Stimulated activated naive B cell treated with anti-CD40 and anti-IgM and Interleukin-4, amounts not matched to agents 10 μg/mL and 1 μg/mL and 100 μg/mL, for 72 hours (primary cell): ENCODE results near the gene AQP10.
"Not testable (repeated sequence)": the region's sequence is repeated elsewhere in the genome, so short reads cannot be mapped to it uniquely, and the experiment has no call there.

Experiments
- ATAC-seq, 2 donors: fragments of 150-1000 bp; cut with Tn5 transposase; replicated peaks; 2 replicates each; pipeline ENCODE4 v1.10.0; 2021; ENCODE audit warnings: moderate library complexity in 1 of 2
- DNase-seq: peaks from one replicate; pipeline ENCODE4 v3.0.0; 2021
- H3K27ac Mint-ChIP-seq: one replicate; pipeline ENCODE4 v1.8.0; 2022; ENCODE audit warnings: mild to moderate bottlenecking, mixed read lengths
- H3K27me3 Mint-ChIP-seq, 2 donors: one replicate each; pipeline ENCODE4 v1.8.0; 2022; ENCODE audit warnings: mixed read lengths in 2 of 2
- H3K36me3 Mint-ChIP-seq, 2 donors: one replicate each; pipeline ENCODE4 v1.8.0; 2022; ENCODE audit warnings: mixed read lengths in 2 of 2, mild to moderate bottlenecking in 1 of 2
- H3K4me1 Mint-ChIP-seq, 2 donors: one replicate each; pipeline ENCODE4 v1.8.0; 2022; ENCODE audit warnings: mixed read lengths in 2 of 2, mild to moderate bottlenecking in 1 of 2
- H3K4me3 Mint-ChIP-seq, 2 donors: one replicate each; pipeline ENCODE4 v1.8.0; 2022; ENCODE audit warnings: mild to moderate bottlenecking in 2 of 2, mixed read lengths in 2 of 2, moderate library complexity in 1 of 2
- H3K9me3 Mint-ChIP-seq, 2 donors: one replicate each; pipeline ENCODE4 v1.8.0; 2022; ENCODE audit warnings: mixed read lengths in 2 of 2, mild to moderate bottlenecking in 1 of 2

AQP10 gene

GRCh38 chr1:154312229-154313065 is 8.4 kb upstream of the AQP10 start:
- not testable (repeated sequence) for H3K9me3 Mint-ChIP-seq, H3K4me1 Mint-ChIP-seq, H3K4me3 Mint-ChIP-seq, H3K27ac Mint-ChIP-seq, H3K36me3 Mint-ChIP-seq, DNase-seq, ATAC-seq
- H3K27me3 Mint-ChIP-seq: peaks cover 15 to 19% of the 10 kb centered on the region in 2 donors

DNA sequence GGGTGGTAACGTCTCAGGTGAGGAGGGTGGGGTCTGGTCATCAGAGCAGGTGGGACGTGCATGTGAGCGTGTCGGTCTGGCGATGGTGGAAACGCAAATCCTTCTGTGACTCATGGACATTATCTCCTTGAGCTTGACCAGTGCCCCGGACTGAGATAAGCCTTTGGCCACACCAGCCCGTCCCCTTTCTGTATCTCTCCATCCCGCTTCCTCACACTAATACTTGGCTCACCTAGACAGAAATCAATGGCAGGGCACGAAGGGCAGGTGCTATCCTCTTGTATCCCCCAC is 7.9 kb upstream of the AQP10 start:
- Mint-ChIP-seq H3K36me3 (no peaks in the 10 kb centered on the region), H3K27me3 (peaks cover 21 to 24% of the 10 kb centered on the region in 2 donors), H3K9me3 (peaks cover 4% of the 10 kb centered on the region in 2 donors), H3K4me3 (no peak overlapping the region), H3K27ac (no peak overlapping the region), H3K4me1 (no peaks in the 10 kb centered on the region)
- DNase-seq: no peak
- ATAC-seq: no peak

GRCh38 chr1:154314226-154314625 is 6.7 kb upstream of the AQP10 start:
- H3K27ac Mint-ChIP-seq, H3K9me3 Mint-ChIP-seq, H3K4me1 Mint-ChIP-seq, DNase-seq, ATAC-seq, H3K36me3 Mint-ChIP-seq, H3K4me3 Mint-ChIP-seq: not testable (repeated sequence)
- peaks cover 25 to 28% of the 10 kb centered on the region in 2 donors for H3K27me3 Mint-ChIP-seq

GRCh38 chr1:154316704-154317103 is 4.2 kb upstream of the AQP10 start:
- no peak for DNase-seq
- H3K4me3 Mint-ChIP-seq: no peak overlapping the region

DNA sequence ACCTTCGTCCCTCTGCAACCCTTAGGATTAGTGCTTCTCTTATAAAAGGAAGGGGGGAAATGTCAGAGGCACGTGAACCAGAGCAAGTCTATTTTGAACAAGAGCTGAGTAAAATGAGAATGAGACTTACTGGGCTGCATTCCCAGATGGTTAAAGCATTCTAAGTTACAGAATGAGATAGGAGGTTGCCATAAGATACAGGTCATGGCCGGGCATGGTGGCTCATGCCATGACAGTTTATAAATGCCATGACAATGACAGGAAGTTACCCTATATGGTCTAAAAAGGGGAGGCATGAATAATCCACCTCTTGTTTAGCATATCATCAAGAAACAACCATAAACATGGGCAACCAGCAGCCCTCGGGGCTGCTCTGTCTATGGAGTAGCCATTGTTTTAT is 2.5 kb upstream of the AQP10 start:
- H3K9me3 Mint-ChIP-seq: peaks cover 1 to 4% of the 10 kb centered on the region in 2 donors
- H3K4me3 Mint-ChIP-seq: no peak overlapping the region
- H3K27me3 Mint-ChIP-seq: peaks cover 31 to 44% of the 10 kb centered on the region in 2 donors
- no peak overlapping the region for H3K27ac Mint-ChIP-seq
- no peaks in the 10 kb centered on the region for H3K36me3 Mint-ChIP-seq
- DNase-seq: no peak
- no peak for ATAC-seq
- H3K4me1 Mint-ChIP-seq: no peaks in the 10 kb centered on the region

More at GRCh38 chr1:154316704-154317103, 4.2 kb upstream of the AQP10 start:
- Mint-ChIP-seq H3K9me3 (peaks cover 1 to 4% of the 10 kb centered on the region in 2 donors), H3K36me3 (no peaks in the 10 kb centered on the region), H3K27ac (no peak overlapping the region), H3K4me1 (no peaks in the 10 kb centered on the region), H3K27me3 (peaks cover 33 to 44% of the 10 kb centered on the region in 2 donors)
- no peak for ATAC-seq

DNA sequence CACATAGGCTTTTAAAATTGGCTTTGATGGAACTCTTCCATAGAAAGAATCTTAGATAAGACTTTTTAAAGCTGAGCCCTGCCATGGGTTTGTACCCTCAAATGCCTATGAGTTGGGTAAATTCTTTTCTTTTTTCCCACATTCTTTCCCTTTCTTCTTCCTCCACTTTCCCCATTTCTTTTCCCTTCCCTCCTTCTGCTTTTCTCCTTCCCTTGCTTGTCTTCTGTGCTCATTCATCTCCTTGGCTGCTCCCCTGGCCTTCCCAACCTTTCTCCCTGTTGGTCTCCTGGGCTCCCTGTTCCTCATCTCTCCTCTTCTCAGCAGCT is 679 bp downstream of the AQP10 start:
- not testable (repeated sequence) for ATAC-seq, DNase-seq, H3K27ac Mint-ChIP-seq, H3K36me3 Mint-ChIP-seq, H3K9me3 Mint-ChIP-seq, H3K4me3 Mint-ChIP-seq
- Mint-ChIP-seq H3K27me3 (peaks cover 28 to 44% of the 10 kb centered on the region in 2 donors), H3K4me1 (peaks cover 11 to 16% of the 10 kb centered on the region in 2 donors)

- H3K4me1 Mint-ChIP-seq: peaks cover 24 to 36% of the 10 kb centered on the region in 2 donors
- DNase-seq (no peak), ATAC-seq (no peak)
- no peak overlapping the region for H3K27ac Mint-ChIP-seq
- H3K27me3 Mint-ChIP-seq: peaks cover 18 to 34% of the 10 kb centered on the region in 2 donors
- H3K36me3 Mint-ChIP-seq: no peaks in the 10 kb centered on the region
- no peaks in the 10 kb centered on the region for H3K9me3 Mint-ChIP-seq
- H3K4me3 Mint-ChIP-seq: no peak overlapping the region
Measured at GRCh38 chr1:154323493-154323892, 2.6 kb downstream of the AQP10 start.

DNA sequence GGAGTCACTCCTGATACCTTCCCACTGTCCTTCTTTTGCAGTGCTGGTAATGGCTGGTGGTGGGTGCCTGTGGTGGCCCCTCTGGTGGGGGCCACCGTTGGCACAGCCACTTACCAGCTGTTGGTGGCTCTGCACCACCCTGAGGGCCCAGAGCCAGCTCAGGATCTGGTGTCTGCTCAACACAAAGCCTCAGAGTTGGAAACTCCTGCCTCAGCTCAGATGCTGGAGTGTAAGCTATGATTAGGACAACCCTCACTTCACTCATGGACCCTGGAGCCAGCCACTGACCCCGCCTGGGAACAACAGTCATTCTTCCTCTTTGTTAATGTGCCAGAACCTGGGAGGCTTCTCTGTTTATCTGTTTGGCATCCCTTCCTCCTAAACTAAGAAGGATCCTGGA is 3.3 kb downstream of the AQP10 start:
- Mint-ChIP-seq H3K27me3 (peaks cover 18 to 29% of the 10 kb centered on the region in 2 donors), H3K36me3 (no peaks in the 10 kb centered on the region)
- ATAC-seq: no peak

DNA sequence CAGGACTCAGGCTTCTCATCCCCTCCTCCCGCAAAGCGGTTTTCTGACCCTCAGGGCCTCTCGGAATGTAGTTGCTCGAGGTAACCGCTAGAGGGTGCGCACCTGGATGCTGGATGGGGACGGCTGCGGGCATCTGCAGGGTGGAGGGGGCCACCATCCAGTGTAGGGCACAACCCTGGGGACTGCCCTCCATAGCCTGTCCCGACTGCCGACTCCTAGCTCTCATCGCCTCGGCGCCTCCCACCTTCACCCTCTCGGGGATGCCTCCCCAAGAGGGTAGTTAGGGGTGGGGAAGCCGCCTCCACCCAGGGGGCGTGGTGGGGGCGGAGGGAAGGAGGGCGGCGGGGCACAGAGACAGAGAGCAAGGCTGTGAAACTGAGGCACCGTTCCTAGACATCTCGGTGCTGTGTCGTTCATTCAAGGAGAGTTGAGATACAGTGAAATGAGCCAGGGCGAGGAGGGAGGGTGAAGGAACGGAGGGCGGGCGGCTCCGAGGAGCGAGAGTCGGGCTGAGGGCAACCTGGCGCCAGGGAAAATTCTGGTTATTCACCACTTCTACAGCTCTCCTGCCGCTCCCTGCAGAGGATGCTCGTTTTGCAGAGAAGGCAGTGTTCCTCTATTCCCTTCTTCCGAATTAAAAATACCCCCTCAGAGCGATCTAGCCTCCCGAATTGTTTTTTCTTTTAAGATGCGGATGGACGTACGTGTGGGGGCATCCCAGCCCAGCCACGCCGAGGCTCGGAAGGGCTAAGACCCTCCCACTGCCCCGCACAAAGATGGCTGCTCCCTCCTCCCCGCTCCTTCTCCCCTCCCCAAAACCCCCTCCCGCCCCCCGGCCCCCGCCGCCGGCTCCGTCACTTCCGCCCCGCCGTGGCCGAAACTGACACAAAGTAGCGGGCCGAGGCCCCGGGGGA is 4.0 kb downstream of the AQP10 start, which contains the start of gene ATP8B2:
TSS of gene ATP8B2 (plus strand) at position 857 of the 914 bp plus-strand sequence. CDS start 2,617 bp downstream, outside the sequence.
- Mint-ChIP-seq H3K9me3 (no peaks in the 10 kb centered on the region), H3K36me3 (peaks cover 3 to 4% of the 10 kb centered on the region in 2 donors), H3K4me3 (peak within 1 kb of the TSS; percentile 91 to 98), H3K4me1 (peaks cover 34 to 48% of the 10 kb centered on the region in 2 donors), H3K27ac (peak within 1 kb of the TSS; percentile 84), H3K27me3 (peaks cover 18 to 23% of the 10 kb centered on the region in 2 donors)
- DNase-seq (peak; percentile 78), ATAC-seq (peak; percentile 70 to 75)

More for the DNA sequence above, 3.3 kb downstream of the AQP10 start:
- Mint-ChIP-seq H3K27ac (peak overlapping the region; percentile 25), H3K4me1 (peaks cover 27 to 41% of the 10 kb centered on the region in 2 donors), H3K9me3 (no peaks in the 10 kb centered on the region), H3K4me3 (peak overlapping the region; percentile 91 to 98)
- DNase-seq: no peak

DNA sequence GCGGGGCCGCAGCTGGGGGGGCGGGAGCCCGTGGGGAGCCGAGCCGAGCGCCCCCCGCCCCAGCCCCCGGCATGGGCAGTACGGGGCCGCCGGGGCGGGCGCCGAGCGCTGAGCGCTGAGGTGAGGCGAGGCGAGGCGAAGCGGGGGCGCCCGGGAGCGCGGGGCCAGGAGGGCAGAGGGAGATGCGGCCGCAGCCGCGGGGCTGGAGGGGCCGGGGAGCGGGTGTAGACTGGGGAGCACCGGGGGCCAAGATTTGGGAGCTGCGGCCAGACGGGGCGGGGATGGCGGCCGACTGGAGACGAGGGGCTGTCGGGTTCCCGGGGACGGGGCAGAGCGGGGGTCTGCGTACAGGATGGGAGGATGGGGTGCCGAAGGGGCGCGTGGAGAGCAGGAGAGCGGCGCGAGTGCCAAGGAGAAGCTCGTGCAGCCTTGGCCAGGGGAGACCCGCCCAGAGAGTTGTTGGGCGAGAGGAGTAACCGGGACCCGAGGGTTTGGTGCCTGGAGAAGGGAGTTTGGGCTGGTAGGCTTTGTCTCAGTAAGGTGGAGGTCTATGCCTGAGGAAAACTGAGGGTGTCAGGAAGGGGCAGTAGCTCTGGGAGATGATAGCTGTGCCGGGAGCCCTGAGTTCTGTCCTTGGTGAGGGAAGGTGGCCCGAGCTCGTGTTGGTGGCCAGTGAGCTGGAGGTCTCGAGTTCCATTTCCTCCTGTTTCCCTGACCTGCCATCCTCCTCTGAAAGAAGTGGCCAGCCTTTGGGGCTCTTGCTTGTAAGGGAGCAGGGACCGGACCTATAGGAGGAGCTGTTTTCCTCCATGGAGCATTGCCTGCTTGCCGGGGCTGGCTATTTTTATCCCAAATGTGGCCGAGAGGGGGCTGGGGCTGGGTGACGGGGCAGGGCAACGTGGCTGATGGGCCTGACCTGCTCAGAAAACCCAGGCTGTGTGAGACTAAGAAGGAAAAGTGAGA is 5.0 kb downstream of the AQP10 start:
- peak; percentile 29 to 32 for ATAC-seq

DNA sequence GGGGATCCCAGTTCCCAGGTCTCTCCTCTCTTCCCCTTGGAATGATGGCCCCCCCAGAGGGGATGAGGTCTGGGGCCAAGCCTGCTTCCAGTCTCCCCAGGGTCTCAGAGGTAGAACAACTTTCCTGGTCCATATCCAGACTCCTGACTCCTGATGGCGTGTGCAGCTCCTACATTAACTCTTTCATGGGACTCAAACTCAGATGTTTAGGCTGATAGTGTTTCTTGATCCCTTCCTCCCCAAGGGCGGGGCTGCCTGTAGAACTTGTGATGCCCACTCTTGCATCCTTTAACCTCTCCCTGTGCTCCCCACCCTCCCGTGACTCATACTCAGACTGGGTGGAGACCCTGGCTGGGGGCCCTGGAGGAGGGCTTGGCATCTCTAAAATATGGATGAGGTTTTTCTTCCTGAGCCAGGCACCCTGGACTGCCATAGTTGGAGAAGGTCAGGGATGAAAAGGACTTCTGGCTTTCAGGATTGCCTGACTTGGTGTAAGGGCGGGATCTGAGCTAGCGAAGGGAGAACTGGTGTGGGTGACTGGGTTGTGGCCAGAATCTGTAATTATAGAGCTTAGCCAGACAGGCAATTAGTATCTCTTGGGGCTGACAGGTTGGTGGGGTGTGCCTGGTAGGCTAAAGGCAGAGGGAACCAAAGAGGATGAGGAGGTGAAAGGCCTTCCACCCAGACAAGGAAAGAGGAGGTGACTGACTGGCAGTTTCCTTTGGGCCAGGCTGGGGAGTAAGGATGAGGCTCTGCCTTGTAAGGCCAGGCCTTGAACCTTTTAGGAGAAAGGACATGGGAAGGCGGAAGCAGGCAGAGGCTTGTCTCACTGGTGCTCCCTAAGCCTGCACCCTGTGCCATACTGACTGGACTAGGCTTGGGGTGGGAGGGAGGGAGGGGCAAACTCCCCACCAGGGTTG is 5.9 kb downstream of the AQP10 start:
- no peaks in the 10 kb centered on the region for H3K9me3 Mint-ChIP-seq
- DNase-seq (no peak), ATAC-seq (no peak)
- peak overlapping the region; percentile 91 to 98 for H3K4me3 Mint-ChIP-seq
- H3K4me1 Mint-ChIP-seq: peaks cover 39 to 58% of the 10 kb centered on the region in 2 donors
- H3K27ac Mint-ChIP-seq: peak overlapping the region; percentile 84
- peaks cover 8 to 11% of the 10 kb centered on the region in 2 donors for H3K27me3 Mint-ChIP-seq
- peaks cover 6 to 17% of the 10 kb centered on the region in 2 donors for H3K36me3 Mint-ChIP-seq

More for the DNA sequence above, 5.0 kb downstream of the AQP10 start:
- Mint-ChIP-seq H3K27me3 (peaks cover 18 to 21% of the 10 kb centered on the region in 2 donors), H3K4me3 (peak overlapping the region; percentile 91 to 98), H3K9me3 (no peaks in the 10 kb centered on the region), H3K36me3 (peaks cover 3 to 10% of the 10 kb centered on the region in 2 donors), H3K4me1 (peaks cover 39 to 58% of the 10 kb centered on the region in 2 donors), H3K27ac (peak overlapping the region; percentile 84)
- DNase-seq: no peak

DNA sequence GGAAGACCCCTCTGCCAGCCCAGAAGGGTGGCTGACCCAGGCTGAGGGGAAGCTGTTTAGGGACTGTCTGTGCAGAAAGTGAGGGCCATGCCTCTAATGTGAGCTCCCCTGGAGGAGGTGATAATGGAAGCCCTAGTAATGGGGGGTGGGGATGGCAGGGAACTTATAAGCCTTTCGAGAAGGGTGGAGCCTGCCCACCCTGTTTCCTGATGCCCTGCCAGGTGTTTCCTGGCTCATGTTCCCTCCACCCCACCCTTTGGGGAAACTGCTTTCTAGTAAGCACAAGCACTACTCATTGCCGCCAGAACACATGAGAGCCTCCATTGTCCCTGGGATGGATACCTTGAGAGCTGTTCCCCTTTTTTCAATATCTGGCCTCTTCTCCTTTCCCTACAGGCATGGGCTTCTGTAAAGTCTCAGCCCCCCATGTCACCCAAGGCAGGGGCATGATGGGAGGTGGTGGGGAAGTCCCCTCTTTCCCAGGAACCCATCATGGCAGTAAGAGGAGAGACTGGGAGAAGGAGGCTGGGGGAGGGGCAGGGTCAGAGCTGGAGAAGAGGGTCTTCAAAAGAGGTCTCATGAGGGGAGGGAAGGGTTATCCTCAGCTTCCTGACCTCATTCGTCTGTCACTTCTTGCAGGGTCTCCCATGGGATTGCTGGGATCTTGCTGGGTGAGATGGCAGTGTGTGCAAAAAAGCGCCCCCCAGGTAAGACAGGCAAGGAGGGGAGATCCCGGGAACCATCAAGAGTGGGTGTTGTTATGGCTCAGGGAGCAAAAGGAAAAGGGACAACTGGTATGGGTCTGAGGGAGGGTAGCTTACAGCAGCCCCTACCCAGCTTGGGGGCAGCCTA is 6.8 kb downstream of the AQP10 start:
- peaks cover 3 to 4% of the 10 kb centered on the region in 2 donors for H3K27me3 Mint-ChIP-seq
- H3K4me1 Mint-ChIP-seq: peaks cover 39 to 58% of the 10 kb centered on the region in 2 donors
- ATAC-seq (peak in 1 of 2 donors; percentile 16), DNase-seq (no peak)
- H3K36me3 Mint-ChIP-seq: peaks cover 15 to 26% of the 10 kb centered on the region in 2 donors
- H3K9me3 Mint-ChIP-seq: no peaks in the 10 kb centered on the region
- peak overlapping the region; percentile 84 to 91 for H3K4me3 Mint-ChIP-seq
- peak overlapping the region; percentile 56 for H3K27ac Mint-ChIP-seq
